HUES6 (cell line): ENCODE data around the gene PDGFB.

Experiments used
- H3K27ac ChIP-seq: 2 replicates; pipeline ENCODE4 v1.7.0; 2013; ENCODE audit warnings: low read depth, mild to moderate bottlenecking, low read length, inconsistent platforms
- H3K27me3 ChIP-seq: 2 replicates; pipeline ENCODE4 v1.6.1; 2013; ENCODE audit warnings: low read length; ENCODE audit not compliant: control insufficient read depth, insufficient read depth
- H3K36me3 ChIP-seq: 2 replicates; pipeline ENCODE4 v1.6.1; 2013; ENCODE audit warnings: low read length; ENCODE audit not compliant: control insufficient read depth, insufficient read depth
- H3K4me1 ChIP-seq: 2 replicates; pipeline ENCODE4 v1.6.1; 2013; ENCODE audit warnings: low read length; ENCODE audit not compliant: control insufficient read depth, insufficient read depth
- H3K4me3 ChIP-seq: 2 replicates; pipeline ENCODE4 v1.5.1; 2013; ENCODE audit warnings: low read depth, low read length
- H3K9ac ChIP-seq: one replicate; pipeline ENCODE4 v1.6.1; 2013; ENCODE audit warnings: mild to moderate bottlenecking, low read length
- H3K9me3 ChIP-seq: 2 replicates; pipeline ENCODE4 v1.6.1; 2013; ENCODE audit warnings: low read depth, low read length; ENCODE audit not compliant: control insufficient read depth, insufficient read depth

PDGFB gene

DNA sequence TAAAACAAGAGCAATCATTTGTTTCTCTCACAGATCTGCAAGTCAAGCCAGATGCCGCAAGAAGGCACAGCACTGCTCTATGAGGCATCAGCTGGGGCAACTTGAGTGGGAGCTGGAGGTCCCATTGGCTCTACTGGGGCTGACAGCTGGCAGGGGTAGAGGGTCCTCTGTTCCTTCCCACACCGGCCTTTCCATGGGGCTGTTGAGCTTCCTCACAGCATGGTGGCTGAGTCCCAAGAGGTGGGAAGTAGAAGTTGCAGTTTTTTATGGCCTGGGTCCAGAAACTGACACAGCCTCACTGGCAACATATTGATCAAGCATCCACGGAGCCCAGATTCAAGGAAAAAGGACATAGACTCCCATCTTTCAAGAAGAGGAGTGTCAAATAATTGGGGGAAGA, 40.2 kb upstream of the PDGFB start:
- Histone ChIP-seq H3K27me3 (no peaks in the 10 kb centered on the region), H3K36me3 (no peaks in the 10 kb centered on the region), H3K9me3 (peaks cover 6% of the 10 kb centered on the region; the same call in 1 of the 2 replicates), H3K4me3 (no peak overlapping the region), H3K4me1 (peaks cover 11% of the 10 kb centered on the region; the same call in 1 of the 2 replicates), H3K27ac (no peak overlapping the region), H3K9ac (no peak overlapping the region)

DNA sequence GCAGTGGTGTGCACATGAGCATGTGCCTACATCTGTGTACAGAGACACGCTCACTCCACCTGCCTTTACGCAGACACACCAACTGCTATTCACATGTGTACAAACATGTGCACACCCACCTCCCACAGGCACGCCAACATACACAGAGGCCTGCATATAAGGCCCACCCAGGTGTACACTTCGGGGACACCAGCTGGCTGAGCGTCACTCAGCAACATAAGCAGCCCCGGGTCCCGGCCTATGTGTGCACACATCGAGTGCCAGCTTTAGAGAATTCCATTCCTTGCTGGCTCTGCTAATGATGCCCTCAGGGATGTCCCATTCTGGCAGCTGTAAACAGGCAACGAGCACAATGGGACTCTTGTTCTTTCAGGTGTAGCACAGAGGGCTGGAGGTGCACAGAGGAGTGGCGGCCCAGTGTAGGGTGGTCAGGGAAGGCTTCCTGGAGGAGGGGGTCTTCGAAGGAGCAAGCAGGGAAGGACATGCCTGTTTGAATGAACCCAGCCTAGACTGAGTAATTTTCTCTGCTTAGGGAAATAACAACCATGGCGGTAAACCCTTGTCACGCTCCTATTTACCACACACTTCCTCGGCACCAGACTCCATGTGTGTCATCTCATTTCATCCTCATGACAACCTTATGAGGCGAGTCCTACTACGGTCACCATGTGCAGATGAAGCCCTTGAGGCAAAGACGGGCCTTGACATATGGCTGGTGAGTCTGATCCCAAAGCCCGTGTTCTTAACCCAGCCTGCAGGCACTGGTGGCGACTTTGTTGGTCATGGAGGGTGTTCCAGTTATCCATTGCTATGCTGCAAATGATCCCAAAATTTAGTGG, 39.6 kb upstream of the PDGFB start:
- H3K27me3 ChIP-seq: no peaks in the 10 kb centered on the region
- peaks cover 16% of the 10 kb centered on the region for H3K4me1 ChIP-seq
- no peak overlapping the region for H3K9ac ChIP-seq
- H3K9me3 ChIP-seq: peaks cover 6% of the 10 kb centered on the region; the same call in 1 of the 2 replicates
- no peak overlapping the region for H3K4me3 ChIP-seq
- no peak overlapping the region for H3K27ac ChIP-seq
- H3K36me3 ChIP-seq: no peaks in the 10 kb centered on the region

GRCh38 chr22:39283322-39284141, 38.8 kb upstream of the PDGFB start:
- Histone ChIP-seq H3K36me3 (no peaks in the 10 kb centered on the region), H3K27me3 (no peaks in the 10 kb centered on the region), H3K4me3 (no peak overlapping the region), H3K9me3 (peaks cover 6% of the 10 kb centered on the region; the same call in 1 of the 2 replicates), H3K9ac (no peak overlapping the region), H3K27ac (no peak overlapping the region), H3K4me1 (peaks cover 21% of the 10 kb centered on the region)

- peaks cover 6% of the 10 kb centered on the region; the same call in 1 of the 2 replicates for H3K9me3 ChIP-seq
- no peaks in the 10 kb centered on the region for H3K27me3 ChIP-seq
- no peak overlapping the region for H3K4me3 ChIP-seq
- H3K9ac ChIP-seq: no peak overlapping the region
- H3K36me3 ChIP-seq: no peaks in the 10 kb centered on the region
- peaks cover 21% of the 10 kb centered on the region for H3K4me1 ChIP-seq
- no peak overlapping the region for H3K27ac ChIP-seq
These were observed 38.0 kb upstream of the PDGFB start for GRCh38 chr22:39282645-39283321.

- Histone ChIP-seq H3K36me3 (no peaks in the 10 kb centered on the region), H3K4me3 (no peak overlapping the region), H3K9me3 (peaks cover 14% of the 10 kb centered on the region), H3K4me1 (peaks cover 21% of the 10 kb centered on the region), H3K9ac (no peak overlapping the region), H3K27ac (no peak overlapping the region), H3K27me3 (no peaks in the 10 kb centered on the region)
These were observed 36.3 kb upstream of the PDGFB start for GRCh38 chr22:39281126-39281525.

DNA sequence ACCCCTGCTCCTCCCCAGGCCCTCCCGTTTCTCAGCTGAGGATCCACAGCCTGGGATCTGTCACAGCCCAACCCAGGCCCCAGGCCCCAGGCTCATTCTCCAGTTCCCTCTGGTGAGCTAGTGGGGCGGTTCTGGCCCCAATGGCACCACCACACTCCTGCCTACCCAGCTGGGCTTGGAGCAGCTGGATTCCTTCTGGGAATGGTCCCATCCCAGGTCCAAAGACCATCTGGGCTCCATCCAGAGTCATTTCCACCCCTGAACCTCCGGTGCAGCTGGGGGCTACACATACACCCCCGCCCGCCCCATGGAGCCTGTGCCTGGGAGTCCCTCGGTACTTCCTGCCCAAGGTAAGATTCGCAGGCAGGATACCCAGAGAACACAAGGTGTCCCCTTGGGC, 35.5 kb upstream of the PDGFB start:
- Histone ChIP-seq H3K4me1 (peaks cover 21% of the 10 kb centered on the region), H3K4me3 (no peak overlapping the region), H3K36me3 (no peaks in the 10 kb centered on the region), H3K9ac (no peak overlapping the region), H3K27me3 (no peaks in the 10 kb centered on the region), H3K9me3 (peaks cover 14% of the 10 kb centered on the region), H3K27ac (no peak overlapping the region)

GRCh38 chr22:39279170-39279850, 34.5 kb upstream of the PDGFB start:
- peaks cover 21% of the 10 kb centered on the region for H3K4me1 ChIP-seq
- no peak overlapping the region for H3K4me3 ChIP-seq
- no peaks in the 10 kb centered on the region for H3K27me3 ChIP-seq
- no peaks in the 10 kb centered on the region for H3K36me3 ChIP-seq
- no peak overlapping the region for H3K9ac ChIP-seq
- no peak overlapping the region for H3K27ac ChIP-seq
- H3K9me3 ChIP-seq: peaks cover 8% of the 10 kb centered on the region

GRCh38 chr22:39278040-39278439, 33.3 kb upstream of the PDGFB start:
- Histone ChIP-seq H3K27me3 (no peaks in the 10 kb centered on the region), H3K9ac (no peak overlapping the region), H3K36me3 (no peaks in the 10 kb centered on the region), H3K4me3 (no peak overlapping the region), H3K4me1 (peaks cover 17% of the 10 kb centered on the region), H3K27ac (no peak overlapping the region), H3K9me3 (peaks cover 8% of the 10 kb centered on the region)

DNA sequence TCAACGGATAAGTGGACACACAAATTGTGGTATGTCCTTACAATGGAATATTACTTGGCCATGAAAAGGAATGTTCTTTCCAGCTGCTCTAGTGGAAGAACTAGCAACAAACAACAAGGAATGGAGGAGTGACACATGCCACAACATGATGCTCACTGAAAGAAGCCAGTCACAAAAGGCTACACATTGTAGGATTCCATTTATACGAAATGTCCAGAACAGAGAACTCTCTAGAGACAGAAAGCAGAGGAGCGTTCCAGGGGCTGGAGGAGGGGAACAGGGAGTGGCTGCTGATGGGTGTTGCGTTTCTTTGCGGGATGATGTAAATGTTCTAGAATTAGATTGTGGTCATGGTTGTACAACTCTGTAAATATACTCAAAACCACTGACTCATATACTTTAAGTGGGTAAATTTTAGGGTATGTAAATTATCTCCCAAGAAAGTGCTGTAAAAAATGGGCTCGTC, 32.4 kb upstream of the PDGFB start:
- H3K27ac ChIP-seq: no peak overlapping the region
- H3K4me1 ChIP-seq: peaks cover 14% of the 10 kb centered on the region
- H3K9me3 ChIP-seq: peaks cover 8% of the 10 kb centered on the region
- no peak overlapping the region for H3K9ac ChIP-seq
- no peak overlapping the region for H3K4me3 ChIP-seq
- H3K27me3 ChIP-seq: no peaks in the 10 kb centered on the region
- no peaks in the 10 kb centered on the region for H3K36me3 ChIP-seq

DNA sequence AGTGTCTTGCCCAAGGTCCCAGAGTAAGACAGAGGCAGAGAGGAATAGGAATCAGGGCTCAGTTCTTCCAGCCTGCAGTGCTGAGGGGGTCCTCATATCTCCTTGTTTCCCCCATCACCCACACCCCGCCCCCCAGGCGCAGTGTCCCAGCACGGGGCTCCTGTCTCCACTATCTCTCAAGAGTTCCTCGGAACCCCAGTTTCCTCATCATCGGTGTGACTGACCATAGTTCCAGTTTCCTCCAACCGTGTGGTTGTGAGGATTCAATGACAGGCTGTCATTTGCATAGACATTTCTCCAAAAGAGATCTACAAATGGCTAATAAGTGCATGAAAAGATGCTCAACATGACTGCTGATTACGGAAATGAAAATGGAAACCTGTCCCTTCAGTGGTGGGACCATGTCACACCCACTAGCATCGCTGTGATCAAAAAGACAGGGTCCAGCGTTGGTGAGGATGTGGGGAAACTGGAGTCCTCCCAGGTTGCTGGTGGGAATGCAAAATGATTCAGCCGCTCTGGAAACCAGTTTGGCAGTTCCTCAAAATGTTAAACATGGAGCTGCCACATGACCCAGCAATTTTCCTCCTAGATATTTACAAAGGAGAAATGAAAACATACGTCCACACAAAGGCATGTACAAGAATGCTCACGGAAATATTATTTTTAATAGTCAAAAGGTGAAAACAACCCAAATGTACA, 31.8 kb upstream of the PDGFB start:
- Histone ChIP-seq H3K4me3 (no peak overlapping the region), H3K27ac (no peak overlapping the region), H3K9me3 (peaks cover 8% of the 10 kb centered on the region), H3K27me3 (no peaks in the 10 kb centered on the region), H3K4me1 (peaks cover 14% of the 10 kb centered on the region), H3K36me3 (no peaks in the 10 kb centered on the region), H3K9ac (no peak overlapping the region)
